Lung (tissue), 12 donors: Measurements from ENCODE around the gene TET2. TPM values are rescaled to one million over a fixed set of nuclear protein-coding genes. Genes with fewer than 3 reads are reported as not detected.

ENCODE experiments used
- ATAC-seq: fragments of 200-7000 bp; cut with Tn5 transposase; one replicate; pipeline ENCODE4 v1.9.1; 2020; ENCODE audit warnings: moderate number of reproducible peaks; ENCODE audit not compliant: insufficient read depth, low FRiP score
- DNase-seq, 3 donors: peaks; one replicate each; pipeline ENCODE4 v3.0.0-alpha.2; 2013 to 2017
- H3K27ac ChIP-seq, 2 donors: one replicate each; pipeline ENCODE4 v1.5.1; 2013; ENCODE audit warnings: mild to moderate bottlenecking in 2 of 2, moderate library complexity in 2 of 2, control low read depth in 1 of 2, inconsistent platforms in 1 of 2, low read depth in 1 of 2, low read length in 1 of 2
- H3K27me3 ChIP-seq, 3 donors: one replicate each; pipeline ENCODE4 v1.5.1; 2013; ENCODE audit warnings: low read length in 2 of 3; ENCODE audit not compliant: control insufficient read depth in 3 of 3, insufficient read depth in 3 of 3
- H3K36me3 ChIP-seq, 4 donors: one replicate each; pipeline ENCODE4 v1.5.1; 2013; ENCODE audit warnings: low read length in 4 of 4, mild to moderate bottlenecking in 1 of 4, moderate library complexity in 1 of 4; ENCODE audit not compliant: control insufficient read depth in 4 of 4, insufficient read depth in 4 of 4
- H3K4me1 ChIP-seq, 5 donors: one replicate each; pipeline ENCODE4 v1.5.1; 2013; ENCODE audit warnings: low read length in 5 of 5, mild to moderate bottlenecking in 2 of 5, moderate library complexity in 1 of 5; ENCODE audit not compliant: control insufficient read depth in 5 of 5, insufficient read depth in 5 of 5
- H3K4me3 ChIP-seq: one replicate; pipeline ENCODE4 v1.5.1; 2013; ENCODE audit warnings: mild to moderate bottlenecking, control low read depth, moderate library complexity
- H3K9ac ChIP-seq, 2 donors: one replicate each; pipeline ENCODE4 v1.5.1; 2013; ENCODE audit warnings: low read length in 2 of 2, control low read depth in 1 of 2; ENCODE audit not compliant: insufficient read depth in 1 of 2
- H3K9me3 ChIP-seq, 4 donors: one replicate each; pipeline ENCODE4 v1.5.1; 2013; ENCODE audit warnings: low read length in 3 of 4, mild to moderate bottlenecking in 1 of 4, moderate library complexity in 1 of 4; ENCODE audit not compliant: control insufficient read depth in 4 of 4, insufficient read depth in 3 of 4
- WGBS, 2 donors: extraction: QIAGEN DNeasy Blood & Tissue Kit; methylation state at CpG; one replicate each; pipeline ENCODE4 v1.1.7; 2013; 5-methylcytosine and 5-hydroxymethylcytosine counted together
- polyA plus RNA-seq, 2 donors: library from polyadenylated mRNA; stranded (reverse); fragments of 200-250 nt; gene quantifications; one replicate each; pipeline ENCODE4 v1.2.1, GENCODE V29; 2013
- total RNA-seq, 2 donors: library from RNA; depleted of rRNA in 1 of 2; stranded (reverse); fragments of >200 nt in 1 of 2; gene quantifications; one replicate each; pipeline ENCODE4 v1.2.1, GENCODE V29; 2014 to 2021
- TF ChIP-seq, protein P1 (sequence below): IDR thresholded peaks from 2 replicates; pipeline ENCODE4 v1.5.1; 2012; ENCODE audit warnings: mild to moderate bottlenecking; ENCODE audit errors: control extremely low read depth, extremely low read depth
- donor health status: control.
- donor health status: control.
- donor health status: Bipolar disorder and iron deficiency.
- donor health status: healthy.
- donor health status: DM: yes; HTN: yes; CAD: no.

TET2 gene
- total and polyA plus RNA-seq, 4 donors: 4.1 to 72.2 (median 16.5) TPM

DNA sequence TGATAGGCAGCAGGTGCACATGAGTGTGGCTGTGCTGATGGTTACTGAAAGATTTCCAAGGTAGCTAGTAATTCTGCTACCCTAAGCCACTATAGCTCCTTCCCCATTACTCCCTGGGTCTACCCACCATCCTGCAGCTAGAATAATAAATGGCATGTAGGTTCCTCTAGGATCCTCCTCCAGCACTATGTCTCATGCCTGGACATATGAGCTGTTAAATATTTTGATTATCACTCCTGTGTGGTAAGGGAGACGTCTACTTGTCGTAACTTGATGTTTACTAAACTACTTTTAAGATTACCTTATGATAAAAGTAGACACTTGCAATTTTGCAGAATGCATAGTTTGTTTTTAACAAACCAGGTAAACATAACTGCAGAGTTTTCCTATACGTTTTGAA, 35.5 kb downstream of the TET2 start:
- WGBS, 2 donors: 70 to 81% methylated on average over 3 of the region's 3 CpGs
- H3K9me3 ChIP-seq: no peaks in the 10 kb centered on the region
- H3K4me1 ChIP-seq: peaks cover 0 to 20% (median 0%) of the 10 kb centered on the region in 5 donors

DNA sequence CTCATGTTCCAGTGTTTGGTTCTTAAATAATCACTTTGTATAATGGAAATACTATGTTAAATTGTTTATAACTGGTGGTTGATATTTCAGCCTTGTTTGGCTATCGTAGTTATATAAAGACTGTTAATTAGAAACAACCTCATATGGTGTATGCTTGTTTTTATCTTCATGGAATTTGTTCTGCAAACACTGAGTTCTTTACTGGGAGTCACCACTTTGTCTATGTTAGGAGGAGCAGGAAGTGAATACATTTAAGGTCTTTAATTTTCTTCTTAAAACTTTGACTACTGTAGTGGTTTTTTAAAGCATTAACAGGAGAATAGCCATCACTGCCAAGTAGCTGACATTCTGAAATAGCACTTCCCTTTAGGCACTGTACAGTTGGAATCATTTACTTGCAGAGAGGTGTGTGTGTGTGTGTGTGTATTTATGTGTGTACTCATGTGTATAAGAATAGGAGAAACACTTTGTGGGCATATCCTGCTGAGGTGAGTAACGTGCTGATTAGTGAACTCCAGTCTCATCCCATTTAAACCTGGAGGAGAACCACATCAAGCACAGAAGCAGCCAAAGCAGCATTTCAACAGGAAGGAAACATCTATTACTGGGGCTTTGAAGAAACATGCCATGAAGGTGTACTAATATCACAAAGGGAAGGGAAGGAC, 37.8 kb downstream of the TET2 start:
- DNase-seq: no peak
- TF ChIP-seq, protein P1, sequence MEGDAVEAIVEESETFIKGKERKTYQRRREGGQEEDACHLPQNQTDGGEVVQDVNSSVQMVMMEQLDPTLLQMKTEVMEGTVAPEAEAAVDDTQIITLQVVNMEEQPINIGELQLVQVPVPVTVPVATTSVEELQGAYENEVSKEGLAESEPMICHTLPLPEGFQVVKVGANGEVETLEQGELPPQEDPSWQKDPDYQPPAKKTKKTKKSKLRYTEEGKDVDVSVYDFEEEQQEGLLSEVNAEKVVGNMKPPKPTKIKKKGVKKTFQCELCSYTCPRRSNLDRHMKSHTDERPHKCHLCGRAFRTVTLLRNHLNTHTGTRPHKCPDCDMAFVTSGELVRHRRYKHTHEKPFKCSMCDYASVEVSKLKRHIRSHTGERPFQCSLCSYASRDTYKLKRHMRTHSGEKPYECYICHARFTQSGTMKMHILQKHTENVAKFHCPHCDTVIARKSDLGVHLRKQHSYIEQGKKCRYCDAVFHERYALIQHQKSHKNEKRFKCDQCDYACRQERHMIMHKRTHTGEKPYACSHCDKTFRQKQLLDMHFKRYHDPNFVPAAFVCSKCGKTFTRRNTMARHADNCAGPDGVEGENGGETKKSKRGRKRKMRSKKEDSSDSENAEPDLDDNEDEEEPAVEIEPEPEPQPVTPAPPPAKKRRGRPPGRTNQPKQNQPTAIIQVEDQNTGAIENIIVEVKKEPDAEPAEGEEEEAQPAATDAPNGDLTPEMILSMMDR: no peak
- 36 to 43% methylated on average over 2 of the region's 2 CpGs for WGBS, 2 donors
- Histone ChIP-seq H3K4me3 (no peak overlapping the region), H3K9ac (no peak overlapping the region), H3K27ac (no peak overlapping the region), H3K27me3 (no peaks in the 10 kb centered on the region), H3K36me3 (no peaks in the 10 kb centered on the region), H3K9me3 (no peaks in the 10 kb centered on the region), H3K4me1 (peaks cover 0 to 16% (median 0%) of the 10 kb centered on the region in 5 donors)
- no peak for ATAC-seq

More for the DNA sequence above, 35.5 kb downstream of the TET2 start:
- no peak overlapping the region for H3K27ac ChIP-seq
- H3K36me3 ChIP-seq: no peaks in the 10 kb centered on the region
- no peak overlapping the region for H3K4me3 ChIP-seq
- H3K9ac ChIP-seq: no peak overlapping the region
- no peaks in the 10 kb centered on the region for H3K27me3 ChIP-seq
- DNase-seq: no peak
- TF ChIP-seq, protein P1: no peak
- ATAC-seq: no peak

DNA sequence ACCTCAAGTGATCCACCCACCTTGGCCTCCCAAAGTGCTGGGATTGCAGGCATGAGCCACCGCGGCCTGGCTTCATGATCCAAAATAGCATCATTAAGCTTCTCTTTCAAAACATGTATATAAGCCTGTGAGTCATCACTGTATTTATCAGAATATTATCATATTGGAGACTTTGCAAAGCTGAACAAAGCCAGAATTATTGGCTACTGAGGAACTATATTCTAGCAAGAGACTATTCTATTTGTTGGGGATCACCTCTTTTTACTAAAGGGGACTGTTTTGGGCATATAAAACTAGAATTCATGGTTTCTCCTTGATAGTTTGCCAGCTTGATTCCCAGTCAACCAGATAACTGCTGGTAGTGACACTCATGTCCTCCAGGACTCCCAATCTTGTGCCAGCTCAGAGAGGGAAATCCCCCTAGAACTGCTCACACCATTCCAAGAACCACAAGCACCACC, 40.1 kb downstream of the TET2 start:
- Histone ChIP-seq H3K4me1 (peaks cover 0 to 15% (median 3%) of the 10 kb centered on the region in 5 donors), H3K27me3 (no peaks in the 10 kb centered on the region), H3K9me3 (no peaks in the 10 kb centered on the region), H3K36me3 (peaks cover 0 to 3% (median under 1%) of the 10 kb centered on the region in 4 donors), H3K27ac (no peak overlapping the region), H3K4me3 (no peak overlapping the region), H3K9ac (no peak overlapping the region)
- DNase-seq: peak in 1 of 3 donors; percentile 60
- TF ChIP-seq, protein P1: no peak
- WGBS, 2 donors: 72 to 83% methylated on average over 2 of the region's 2 CpGs
- no peak for ATAC-seq
